ENCODE data around the gene GBF1.

The GBF1 gene

DNA sequence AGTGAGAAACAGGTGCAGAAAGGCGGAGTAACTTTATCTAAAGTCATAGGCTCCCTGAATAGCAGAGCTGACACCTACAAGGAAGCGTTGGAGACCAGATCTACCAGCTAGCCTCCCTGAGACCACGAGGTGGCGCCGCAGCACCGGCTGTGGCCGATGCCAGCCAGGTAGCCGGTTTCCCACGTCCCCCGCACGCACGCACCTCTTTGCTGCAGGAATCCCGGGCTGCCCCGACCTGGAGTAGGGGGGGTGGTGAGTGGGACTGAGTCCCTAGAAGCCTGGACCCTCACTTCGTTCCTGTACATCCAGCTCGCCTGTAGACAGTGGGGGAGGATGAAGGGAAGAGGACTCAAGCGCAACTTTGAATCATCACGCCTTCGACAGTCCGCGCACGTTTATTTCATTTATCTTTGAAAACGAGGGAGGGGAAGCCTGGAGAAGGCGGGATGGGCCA lies 15.5 kb upstream of the GBF1 start:
- TF ChIP-seq, protein P1, sequence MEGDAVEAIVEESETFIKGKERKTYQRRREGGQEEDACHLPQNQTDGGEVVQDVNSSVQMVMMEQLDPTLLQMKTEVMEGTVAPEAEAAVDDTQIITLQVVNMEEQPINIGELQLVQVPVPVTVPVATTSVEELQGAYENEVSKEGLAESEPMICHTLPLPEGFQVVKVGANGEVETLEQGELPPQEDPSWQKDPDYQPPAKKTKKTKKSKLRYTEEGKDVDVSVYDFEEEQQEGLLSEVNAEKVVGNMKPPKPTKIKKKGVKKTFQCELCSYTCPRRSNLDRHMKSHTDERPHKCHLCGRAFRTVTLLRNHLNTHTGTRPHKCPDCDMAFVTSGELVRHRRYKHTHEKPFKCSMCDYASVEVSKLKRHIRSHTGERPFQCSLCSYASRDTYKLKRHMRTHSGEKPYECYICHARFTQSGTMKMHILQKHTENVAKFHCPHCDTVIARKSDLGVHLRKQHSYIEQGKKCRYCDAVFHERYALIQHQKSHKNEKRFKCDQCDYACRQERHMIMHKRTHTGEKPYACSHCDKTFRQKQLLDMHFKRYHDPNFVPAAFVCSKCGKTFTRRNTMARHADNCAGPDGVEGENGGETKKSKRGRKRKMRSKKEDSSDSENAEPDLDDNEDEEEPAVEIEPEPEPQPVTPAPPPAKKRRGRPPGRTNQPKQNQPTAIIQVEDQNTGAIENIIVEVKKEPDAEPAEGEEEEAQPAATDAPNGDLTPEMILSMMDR (IDR thresholded peaks at IDR 0.05) = peak; percentile 95
- Histone ChIP-seq H3K9ac (no peak overlapping the region), H3K9me3 (ENCODE audit: control insufficient read depth, low read length) (no peaks in the 10 kb centered on the region), H3K4me2 (ENCODE audit: low read length) (peak overlapping the region; percentile 69), H3K4me1 (peaks cover 8% of the 10 kb centered on the region), H3K36me3 (ENCODE audit: control insufficient read depth, insufficient read depth, low read length) (no peaks in the 10 kb centered on the region), H3K27me3 (ENCODE audit: control insufficient read depth, insufficient read depth, low read length) (no peaks in the 10 kb centered on the region), H3K4me3 (ENCODE audit: low read depth, low read length) (peak overlapping the region; percentile 31), H2AFZ (peak overlapping the region; percentile 82), H3K27ac (no peak overlapping the region), H3K79me2 (no peaks in the 10 kb centered on the region)

DNA sequence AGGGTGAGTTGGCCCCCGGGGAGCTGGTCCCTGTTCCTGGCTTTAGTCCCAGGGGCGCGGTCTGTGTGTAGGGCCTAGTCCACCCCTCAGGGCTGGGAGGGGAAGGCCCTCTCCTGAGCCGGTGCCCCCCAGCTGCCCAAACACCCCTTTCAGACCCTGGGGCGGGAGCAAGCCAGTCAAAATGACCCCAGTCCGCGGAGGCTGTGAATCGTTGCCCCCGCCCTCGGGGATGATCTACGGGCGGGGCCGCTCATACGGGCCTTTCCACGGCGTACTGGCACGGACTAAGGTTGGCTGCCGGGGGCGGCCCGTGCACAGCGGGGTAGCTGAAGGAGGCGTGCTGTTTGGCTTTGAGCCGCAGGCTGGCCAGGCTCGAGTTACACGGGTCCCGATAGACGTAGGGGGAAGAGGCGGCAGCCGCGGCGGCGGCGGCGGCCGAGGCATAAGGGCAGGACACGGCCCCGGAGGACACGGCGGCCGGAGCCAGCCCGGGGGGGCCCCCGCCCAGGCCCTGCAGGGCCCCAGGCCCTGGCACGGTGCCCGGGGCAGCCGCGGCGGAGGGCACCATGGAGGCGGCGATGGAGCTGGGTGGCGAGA lies 15.0 kb upstream of the GBF1 start:
- TF ChIP-seq, protein P1 (IDR thresholded peaks at IDR 0.05) = no peak
- Histone ChIP-seq H3K9ac (no peak overlapping the region), H3K4me1 (peaks cover 8% of the 10 kb centered on the region)

DNA sequence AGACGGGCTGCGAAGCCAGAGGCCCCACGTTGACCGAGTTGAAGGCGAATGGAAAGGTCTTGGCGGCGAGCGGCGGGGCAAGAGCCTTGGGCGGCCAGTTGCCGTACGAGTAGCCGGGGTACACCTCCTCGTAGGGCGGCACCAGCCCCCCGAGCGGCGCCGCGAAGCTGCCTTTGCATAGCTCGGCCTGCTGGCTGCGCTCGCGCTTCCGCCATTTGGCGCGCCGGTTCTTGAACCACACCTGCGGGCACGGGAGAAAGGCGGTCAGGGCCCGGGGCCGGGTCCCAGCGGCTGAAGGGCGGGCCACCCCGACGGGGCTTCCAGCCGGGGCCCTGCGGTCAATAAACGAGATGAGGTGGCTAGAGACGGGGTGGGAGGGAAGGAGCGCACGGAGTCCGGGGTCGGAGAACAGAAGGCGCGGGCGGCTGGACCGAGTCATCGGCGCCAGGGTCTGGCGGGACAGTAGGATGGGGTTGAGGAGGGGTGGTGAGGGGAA lies 14.4 kb upstream of the GBF1 start:
- no peaks in the 10 kb centered on the region for H3K36me3 ChIP-seq (ENCODE audit: control insufficient read depth, insufficient read depth, low read length)
- H2AFZ ChIP-seq = peak overlapping the region; percentile 82
- TF ChIP-seq, protein P1 (IDR thresholded peaks at IDR 0.05) = peak; percentile 24
- peak overlapping the region; percentile 31 for H3K4me3 ChIP-seq (ENCODE audit: low read depth, low read length)
- H3K4me1 ChIP-seq = peaks cover 6% of the 10 kb centered on the region
- no peaks in the 10 kb centered on the region for H3K9me3 ChIP-seq (ENCODE audit: control insufficient read depth, low read length)
- H3K4me2 ChIP-seq (ENCODE audit: low read length) = peak overlapping the region; percentile 69
- H3K79me2 ChIP-seq = no peaks in the 10 kb centered on the region
- H3K27me3 ChIP-seq (ENCODE audit: control insufficient read depth, insufficient read depth, low read length) = no peaks in the 10 kb centered on the region
- H3K9ac ChIP-seq = no peak overlapping the region
- no peak overlapping the region for H3K27ac ChIP-seq

More for the DNA sequence above, 15.0 kb upstream of the GBF1 start:
- Histone ChIP-seq H3K4me2 (ENCODE audit: low read length) (peak overlapping the region; percentile 69), H3K36me3 (ENCODE audit: control insufficient read depth, insufficient read depth, low read length) (no peaks in the 10 kb centered on the region), H3K79me2 (no peaks in the 10 kb centered on the region), H2AFZ (peak overlapping the region; percentile 82), H3K9me3 (ENCODE audit: control insufficient read depth, low read length) (no peaks in the 10 kb centered on the region), H3K27me3 (ENCODE audit: control insufficient read depth, insufficient read depth, low read length) (no peaks in the 10 kb centered on the region), H3K27ac (no peak overlapping the region), H3K4me3 (ENCODE audit: low read depth, low read length) (peak overlapping the region; percentile 31)

DNA sequence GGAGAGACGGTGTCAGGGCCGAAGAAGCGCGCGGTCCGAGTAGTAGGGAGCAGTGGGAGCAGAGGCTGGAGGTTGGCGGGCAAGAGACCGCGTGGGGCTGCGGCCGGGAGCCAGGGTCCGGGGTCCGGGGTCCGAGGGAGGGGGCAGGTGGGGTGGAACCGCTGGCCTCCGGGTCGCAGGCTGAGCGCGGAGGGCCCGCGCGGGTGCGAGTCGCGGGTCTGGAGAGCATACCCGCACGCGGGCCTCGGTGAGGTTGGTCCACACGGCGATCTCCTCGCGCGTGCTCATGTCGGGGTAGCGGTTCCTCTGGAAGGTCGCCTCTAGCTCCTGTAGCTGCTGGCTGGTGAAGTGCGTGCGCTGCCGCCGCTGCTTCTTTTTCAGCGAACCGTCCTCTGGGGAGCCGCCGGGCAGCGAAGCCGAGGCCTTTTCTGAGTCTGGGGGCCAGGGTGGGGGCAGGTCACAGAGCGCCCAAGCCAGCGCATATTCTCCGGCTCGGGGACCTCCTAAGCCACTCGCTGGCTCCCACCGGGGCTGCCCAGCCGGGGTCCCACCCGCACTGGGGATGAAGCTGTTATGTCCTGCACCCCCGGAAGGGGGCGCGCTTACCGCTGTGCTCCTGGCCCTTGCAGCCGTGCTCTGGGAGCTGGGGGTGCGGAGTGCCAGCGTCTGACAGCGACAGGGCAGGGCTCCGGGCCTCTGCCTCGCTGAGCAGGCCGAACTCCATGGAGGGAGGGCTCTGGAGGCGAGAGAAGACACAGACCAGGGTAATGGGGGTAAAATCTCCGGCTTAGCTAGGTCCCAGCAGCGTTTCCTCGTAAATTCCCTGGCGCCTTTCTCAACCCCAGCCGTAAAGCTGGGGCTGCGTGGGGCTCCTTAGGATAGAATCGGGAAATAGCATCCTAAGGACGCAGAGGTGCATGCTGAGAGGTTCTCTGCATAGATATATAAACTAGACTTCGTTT lies 13.7 kb upstream of the GBF1 start:
- H3K9ac ChIP-seq = no peak overlapping the region
- no peaks in the 10 kb centered on the region for H3K36me3 ChIP-seq (ENCODE audit: control insufficient read depth, insufficient read depth, low read length)
- no peaks in the 10 kb centered on the region for H3K79me2 ChIP-seq
- H3K27me3 ChIP-seq (ENCODE audit: control insufficient read depth, insufficient read depth, low read length) = no peaks in the 10 kb centered on the region
- TF ChIP-seq, protein P1 (IDR thresholded peaks at IDR 0.05) = peak; percentile 60
- peaks cover 2% of the 10 kb centered on the region for H3K4me1 ChIP-seq
- peak overlapping the region; percentile 82 for H2AFZ ChIP-seq
- H3K27ac ChIP-seq = no peak overlapping the region
- H3K9me3 ChIP-seq (ENCODE audit: control insufficient read depth, low read length) = no peaks in the 10 kb centered on the region
- peak overlapping the region; percentile 69 for H3K4me2 ChIP-seq (ENCODE audit: low read length)
- H3K4me3 ChIP-seq (ENCODE audit: low read depth, low read length) = peak overlapping the region; percentile 31
